NCI-H510A treated with DMSO at 0.1 percent for 48 hours (cell line): ENCODE results near the gene HAGHL.
A peak's percentile ranks its signal among the peaks of the same experiment; 100 is the strongest.

Experiments used
- DNase-seq: peaks from one replicate; lab custom pipeline; 2025; lab: John Stamatoyannopoulos, UW

HAGHL gene

GRCh38 chr16:726438-727290 is at the start of gene HAGHL, which contains the start of gene CCDC78:
HAGHL (plus strand) TSS chr16:727106; CDS start chr16:727510, 404 bp downstream.
CCDC78 (minus strand) TSS chr16:726443; CDS start chr16:726367, 76 bp downstream.
- no peak for DNase-seq

- peak; percentile 36 for DNase-seq
Observed at GRCh38 chr16:677316-678190, 49.4 kb upstream of the HAGHL start.

GRCh38 chr16:678209-678857 is 48.6 kb upstream of the HAGHL start:
- no peak for DNase-seq

- no peak for DNase-seq
Observed at GRCh38 chr16:678858-679813, 47.8 kb upstream of the HAGHL start.

- no peak for DNase-seq
Observed at GRCh38 chr16:679814-680624, 46.9 kb upstream of the HAGHL start, which contains the start of gene STUB1. STUB1 (plus strand) TSS chr16:680410; CDS start chr16:680526, 116 bp downstream.

- no peak for DNase-seq
Observed at GRCh38 chr16:680625-680945, 46.3 kb upstream of the HAGHL start.

- DNase-seq: no peak
Observed at GRCh38 chr16:680967-681745, 45.8 kb upstream of the HAGHL start.

- DNase-seq: no peak
Observed at GRCh38 chr16:681746-682427, 45.0 kb upstream of the HAGHL start.

GRCh38 chr16:682493-683395 is 44.2 kb upstream of the HAGHL start:
- no peak for DNase-seq

- no peak for DNase-seq
Observed at GRCh38 chr16:683396-684070, 43.4 kb upstream of the HAGHL start.

- DNase-seq: peak; percentile 78
Observed at GRCh38 chr16:684071-684794, 42.7 kb upstream of the HAGHL start, which contains the start of gene JMJD8. JMJD8 (minus strand) TSS chr16:684334; CDS start chr16:684319, 15 bp downstream.

- peak; percentile 64 for DNase-seq
Observed at GRCh38 chr16:684961-685696, 41.8 kb upstream of the HAGHL start.

GRCh38 chr16:685967-686366 is 40.9 kb upstream of the HAGHL start:
- DNase-seq: no peak

- no peak for DNase-seq
Observed at GRCh38 chr16:686459-687260, 40.2 kb upstream of the HAGHL start.

GRCh38 chr16:687499-687898 is 39.4 kb upstream of the HAGHL start:
- DNase-seq: no peak
